Liver (tissue), 9 donors: ENCODE measurements around the gene PPP6C. TPM values are rescaled to one million over a fixed set of nuclear protein-coding genes. Genes with fewer than 3 reads are reported as not detected.

Experiments
- DNase-seq: peaks from one replicate; pipeline ENCODE4 v3.0.0-alpha.2; 2017; ENCODE audit warnings: low spot score
- H3K27ac ChIP-seq, 2 donors: one replicate each; pipeline ENCODE4 v1.7.0; 2013; ENCODE audit warnings: inconsistent platforms in 2 of 2, low read length in 2 of 2, control low read depth in 1 of 2, low read depth in 1 of 2, mild to moderate bottlenecking in 1 of 2
- H3K27me3 ChIP-seq, 4 donors: one replicate each; pipeline versions ENCODE4 v1.6.1 to v1.7.0; 2013; ENCODE audit warnings: low read length in 3 of 4, inconsistent platforms in 1 of 4, mild to moderate bottlenecking in 1 of 4, moderate library complexity in 1 of 4; ENCODE audit not compliant: control insufficient read depth in 4 of 4, insufficient read depth in 4 of 4
- H3K36me3 ChIP-seq, 4 donors: one replicate each; pipeline versions ENCODE4 v1.6.1 to v1.7.0; 2013; ENCODE audit warnings: low read length in 3 of 4, mild to moderate bottlenecking in 3 of 4, low read depth in 1 of 4, moderate library complexity in 1 of 4; ENCODE audit not compliant: control insufficient read depth in 4 of 4, insufficient read depth in 3 of 4
- H3K4me1 ChIP-seq, 4 donors: one replicate each; pipeline versions ENCODE4 v1.6.1 to v1.7.0; 2013; ENCODE audit warnings: low read length in 3 of 4, mild to moderate bottlenecking in 3 of 4, moderate library complexity in 1 of 4; ENCODE audit not compliant: control insufficient read depth in 4 of 4, insufficient read depth in 4 of 4
- H3K4me3 ChIP-seq, 3 donors: one replicate each; pipeline versions ENCODE4 v1.6.1 to v1.7.0; 2013; ENCODE audit warnings: low read length in 3 of 3, control low read depth in 1 of 3, low read depth in 1 of 3, mild to moderate bottlenecking in 1 of 3
- H3K9ac ChIP-seq, 2 donors: one replicate each; pipeline ENCODE4 v1.7.0; 2013; ENCODE audit warnings: low read length in 2 of 2, mild to moderate bottlenecking in 2 of 2, moderate library complexity in 2 of 2, control low read depth in 1 of 2, low read depth in 1 of 2
- H3K9me3 ChIP-seq, 4 donors: one replicate each; pipeline versions ENCODE4 v1.6.1 to v1.7.0; 2013; ENCODE audit warnings: low read length in 3 of 4; ENCODE audit not compliant: control insufficient read depth in 4 of 4
- EGR1 ChIP-seq, 2 donors: IDR thresholded peaks; 2 replicates each; pipeline ENCODE4 v1.6.1; 2016 to 2018; ENCODE audit warnings: antibody characterized with exemption in 2 of 2, low read depth in 2 of 2
- FOXA1 ChIP-seq: IDR thresholded peaks from 2 replicates; pipeline ENCODE4 v1.6.1; 2016; ENCODE audit warnings: antibody characterized with exemption
- FOXA2 ChIP-seq: IDR thresholded peaks from 2 replicates; pipeline ENCODE4 v1.6.1; 2016; ENCODE audit warnings: antibody characterized with exemption
- GABPA ChIP-seq, 2 donors: IDR thresholded peaks in 1 of 2; conservative IDR thresholded peaks in 1 of 2; 2 replicates each; pipeline ENCODE4 v1.6.1; 2016; ENCODE audit warnings: antibody characterized with exemption in 2 of 2, mild to moderate bottlenecking in 1 of 2, moderate library complexity in 1 of 2
- HNF4A ChIP-seq, 2 donors: conservative IDR thresholded peaks; 2 replicates each; pipeline ENCODE4 v1.6.1; 2016; ENCODE audit warnings: antibody characterized with exemption in 2 of 2, mild to moderate bottlenecking in 2 of 2
- HNF4G ChIP-seq: IDR thresholded peaks from 2 replicates; pipeline ENCODE4 v1.6.1; 2016; ENCODE audit warnings: antibody characterized with exemption
- JUND ChIP-seq, 2 donors: IDR thresholded peaks; 2 replicates each; pipeline ENCODE4 v1.6.1; 2016; ENCODE audit warnings: antibody characterized with exemption in 2 of 2
- NR2F2 ChIP-seq: IDR thresholded peaks from 2 replicates; pipeline ENCODE4 v1.6.1; 2016; ENCODE audit warnings: antibody characterized with exemption
- RAD21 ChIP-seq, 2 donors: IDR thresholded peaks; 2 replicates each; pipeline ENCODE4 v1.6.1; 2016; ENCODE audit warnings: antibody characterized with exemption in 2 of 2, mild to moderate bottlenecking in 2 of 2
- RXRA ChIP-seq, 2 donors: IDR thresholded peaks; 2 replicates each; pipeline ENCODE4 v1.6.1; 2017 to 2018; ENCODE audit warnings: antibody characterized with exemption in 2 of 2, mild to moderate bottlenecking in 1 of 2
- SP1 ChIP-seq: IDR thresholded peaks from 2 replicates; pipeline ENCODE4 v1.6.1; 2018; ENCODE audit warnings: antibody characterized with exemption, mild to moderate bottlenecking
- TAF1 ChIP-seq: conservative IDR thresholded peaks from 2 replicates; pipeline ENCODE4 v1.6.1; 2016; ENCODE audit warnings: antibody characterized with exemption, mild to moderate bottlenecking
- YY1 ChIP-seq: IDR thresholded peaks from 2 replicates; pipeline ENCODE4 v1.6.1; 2016; ENCODE audit warnings: antibody characterized with exemption, mild to moderate bottlenecking
- whole genome bisulfite sequencing: extraction: QIAGEN DNeasy Blood & Tissue Kit; methylation state at CpG from one replicate; pipeline ENCODE4 v1.1.7; 2013; 5-methylcytosine and 5-hydroxymethylcytosine counted together
- polyA plus RNA-seq, 2 donors: library from polyadenylated mRNA; stranded (reverse) in 1 of 2; unstranded in 1 of 2; fragments of 200-250 nt in 1 of 2; fragments of >200 nt in 1 of 2; fragmentation: Nextera tagmentation in 1 of 2; extraction: Ambion mirVana in 1 of 2; gene quantifications; one replicate each; pipeline versions ENCODE4 v1.2.1 to v1.2.3, GENCODE V29; 2013 to 2015
- total RNA-seq, 2 donors: library from RNA; depleted of rRNA; stranded (reverse); fragments of >200 nt; gene quantifications; one replicate each; pipeline ENCODE4 v1.2.3, GENCODE V29; 2014
- TF ChIP-seq, protein P1 (sequence below): IDR thresholded peaks from 2 replicates; pipeline ENCODE4 v1.6.1; 2016; ENCODE audit warnings: antibody characterized with exemption
- TF ChIP-seq, protein P2 (sequence below): IDR thresholded peaks from 2 replicates; pipeline ENCODE4 v1.6.1; 2016; ENCODE audit warnings: antibody characterized with exemption, mild to moderate bottlenecking
- TF ChIP-seq, protein P3 (sequence below): fragments of 150-350 bp; IDR thresholded peaks from 2 replicates; pipeline ENCODE4 v1.5.1; 2017; ENCODE audit warnings: improper control_type of control experiment, low read depth, low read length; ENCODE audit not compliant: missing input control
- TF ChIP-seq, protein P4 (sequence below): IDR thresholded peaks from 2 replicates; pipeline ENCODE4 v1.6.1; 2016; ENCODE audit warnings: antibody characterized with exemption
- TF ChIP-seq, protein P5 (sequence below): IDR thresholded peaks from 2 replicates; pipeline ENCODE4 v1.6.1; 2016; ENCODE audit warnings: antibody characterized with exemption
- donor health status: healthy.
- donor health status: healthy.
- donor health status: healthy.
- donor health status: healthy.
- donor health status: healthy.

The PPP6C gene
- total and polyA plus RNA-seq, 4 donors = 10.1 to 14.8 (median 12.2) TPM

DNA sequence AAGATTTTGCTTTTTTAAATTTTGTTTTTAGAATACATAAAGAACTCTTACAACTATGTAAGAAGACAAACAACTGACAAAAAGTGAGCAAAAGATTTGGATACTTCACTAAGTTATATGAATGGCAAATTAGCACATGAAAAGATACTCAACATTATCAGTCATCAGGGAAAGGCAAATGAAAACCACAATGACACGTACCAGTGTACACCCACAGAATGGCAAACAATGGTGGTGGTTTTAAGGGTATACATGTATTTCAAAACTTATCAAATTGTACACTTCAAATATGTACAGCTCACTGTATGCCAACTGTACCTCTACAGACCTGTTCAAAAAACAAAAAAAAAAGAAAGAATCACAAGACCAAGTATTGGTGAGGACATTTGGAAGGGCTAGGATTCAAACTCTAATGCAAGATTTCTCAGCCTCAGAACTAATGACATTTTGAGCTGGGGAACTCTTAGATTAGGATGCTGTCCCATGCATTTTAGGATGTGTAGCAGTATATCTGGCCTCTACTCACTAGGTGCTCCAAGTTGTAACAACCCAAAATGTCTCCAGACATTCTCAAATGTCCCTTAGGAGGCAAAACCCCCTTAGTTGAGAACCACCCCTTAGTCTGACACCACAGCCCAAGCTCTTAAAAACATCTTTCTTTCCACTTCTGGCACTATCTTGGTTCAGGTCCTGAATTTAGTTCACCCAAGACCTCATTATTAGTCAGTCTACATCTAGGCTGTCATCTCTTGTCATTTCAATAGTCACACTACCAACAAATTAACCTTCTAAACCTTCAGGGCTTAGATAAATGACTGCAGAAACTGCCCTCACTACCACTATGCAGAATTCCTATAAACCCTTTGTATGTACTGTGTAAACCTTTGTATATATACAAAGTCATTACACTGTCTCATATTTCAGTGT is 55.9 kb downstream of the PPP6C start:
- H3K36me3 ChIP-seq = no peaks in the 10 kb centered on the region
- no peak overlapping the region for H3K9ac ChIP-seq
- TF ChIP-seq JUND (IDR thresholded peaks at IDR 0.05) = no peak
- no peak for TF ChIP-seq SP1
- TF ChIP-seq RXRA (IDR thresholded peaks at IDR 0.05) = no peak
- TF ChIP-seq EGR1 (IDR thresholded peaks at IDR 0.05; ENCODE audit: low read depth in 2 of 2) = no peak
- no peak for TF ChIP-seq GABPA (IDR thresholded peaks at IDR 0.05 in 1 of 2, conservative IDR thresholded peaks at IDR 0.05 in 1 of 2)
- TF ChIP-seq TAF1 = no peak
- H3K4me1 ChIP-seq = no peaks in the 10 kb centered on the region
- no peaks in the 10 kb centered on the region for H3K27me3 ChIP-seq
- DNase-seq = no peak
- no peak overlapping the region for H3K27ac ChIP-seq
- no peak overlapping the region for H3K4me3 ChIP-seq
- 84% methylated on average over 1 of the region's 1 CpG for WGBS
- H3K9me3 ChIP-seq = no peaks in the 10 kb centered on the region

DNA sequence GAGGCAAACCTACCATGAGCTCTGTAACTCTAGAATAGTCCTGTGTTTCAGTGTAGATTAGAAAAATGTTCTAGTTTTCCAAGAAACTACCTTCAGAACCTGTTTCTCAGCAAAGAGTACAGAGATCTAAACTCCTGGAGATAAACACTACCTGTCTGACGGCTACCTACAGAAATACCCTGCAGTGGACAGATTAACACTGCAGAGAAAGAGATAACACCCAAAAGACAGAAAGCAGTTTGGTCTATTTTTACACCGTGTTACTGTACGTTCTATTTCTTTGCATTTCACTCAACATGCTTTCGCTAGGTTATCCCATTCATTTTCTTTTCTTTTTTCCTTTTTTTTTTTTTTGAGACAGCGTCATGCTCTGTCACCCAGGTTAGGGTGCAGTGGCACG is 57.8 kb downstream of the PPP6C start:
- Histone ChIP-seq H3K27ac (no peak overlapping the region), H3K4me1 (no peaks in the 10 kb centered on the region), H3K9ac (no peak overlapping the region), H3K27me3 (no peaks in the 10 kb centered on the region), H3K36me3 (no peaks in the 10 kb centered on the region), H3K9me3 (no peaks in the 10 kb centered on the region), H3K4me3 (no peak overlapping the region)
- 96% methylated on average over 6 of the region's 6 CpGs for WGBS
- DNase-seq = no peak
- TF ChIP-seq, protein P1, sequence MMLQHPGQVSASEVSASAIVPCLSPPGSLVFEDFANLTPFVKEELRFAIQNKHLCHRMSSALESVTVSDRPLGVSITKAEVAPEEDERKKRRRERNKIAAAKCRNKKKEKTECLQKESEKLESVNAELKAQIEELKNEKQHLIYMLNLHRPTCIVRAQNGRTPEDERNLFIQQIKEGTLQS = no peak
- TF ChIP-seq JUND (IDR thresholded peaks at IDR 0.05) (no peak), SP1 (no peak), YY1 (no peak), HNF4A (conservative IDR thresholded peaks at IDR 0.05) (no peak), RAD21 (IDR thresholded peaks at IDR 0.05) (no peak), NR2F2 (no peak), TAF1 (no peak), FOXA2 (no peak), GABPA (IDR thresholded peaks at IDR 0.05 in 1 of 2, conservative IDR thresholded peaks at IDR 0.05 in 1 of 2) (no peak), HNF4G (no peak), FOXA1 (no peak), EGR1 (IDR thresholded peaks at IDR 0.05; ENCODE audit: low read depth in 2 of 2) (no peak), RXRA (IDR thresholded peaks at IDR 0.05) (no peak)
- TF ChIP-seq, protein P2, sequence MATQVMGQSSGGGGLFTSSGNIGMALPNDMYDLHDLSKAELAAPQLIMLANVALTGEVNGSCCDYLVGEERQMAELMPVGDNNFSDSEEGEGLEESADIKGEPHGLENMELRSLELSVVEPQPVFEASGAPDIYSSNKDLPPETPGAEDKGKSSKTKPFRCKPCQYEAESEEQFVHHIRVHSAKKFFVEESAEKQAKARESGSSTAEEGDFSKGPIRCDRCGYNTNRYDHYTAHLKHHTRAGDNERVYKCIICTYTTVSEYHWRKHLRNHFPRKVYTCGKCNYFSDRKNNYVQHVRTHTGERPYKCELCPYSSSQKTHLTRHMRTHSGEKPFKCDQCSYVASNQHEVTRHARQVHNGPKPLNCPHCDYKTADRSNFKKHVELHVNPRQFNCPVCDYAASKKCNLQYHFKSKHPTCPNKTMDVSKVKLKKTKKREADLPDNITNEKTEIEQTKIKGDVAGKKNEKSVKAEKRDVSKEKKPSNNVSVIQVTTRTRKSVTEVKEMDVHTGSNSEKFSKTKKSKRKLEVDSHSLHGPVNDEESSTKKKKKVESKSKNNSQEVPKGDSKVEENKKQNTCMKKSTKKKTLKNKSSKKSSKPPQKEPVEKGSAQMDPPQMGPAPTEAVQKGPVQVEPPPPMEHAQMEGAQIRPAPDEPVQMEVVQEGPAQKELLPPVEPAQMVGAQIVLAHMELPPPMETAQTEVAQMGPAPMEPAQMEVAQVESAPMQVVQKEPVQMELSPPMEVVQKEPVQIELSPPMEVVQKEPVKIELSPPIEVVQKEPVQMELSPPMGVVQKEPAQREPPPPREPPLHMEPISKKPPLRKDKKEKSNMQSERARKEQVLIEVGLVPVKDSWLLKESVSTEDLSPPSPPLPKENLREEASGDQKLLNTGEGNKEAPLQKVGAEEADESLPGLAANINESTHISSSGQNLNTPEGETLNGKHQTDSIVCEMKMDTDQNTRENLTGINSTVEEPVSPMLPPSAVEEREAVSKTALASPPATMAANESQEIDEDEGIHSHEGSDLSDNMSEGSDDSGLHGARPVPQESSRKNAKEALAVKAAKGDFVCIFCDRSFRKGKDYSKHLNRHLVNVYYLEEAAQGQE = no peak
- TF ChIP-seq, protein P3, sequence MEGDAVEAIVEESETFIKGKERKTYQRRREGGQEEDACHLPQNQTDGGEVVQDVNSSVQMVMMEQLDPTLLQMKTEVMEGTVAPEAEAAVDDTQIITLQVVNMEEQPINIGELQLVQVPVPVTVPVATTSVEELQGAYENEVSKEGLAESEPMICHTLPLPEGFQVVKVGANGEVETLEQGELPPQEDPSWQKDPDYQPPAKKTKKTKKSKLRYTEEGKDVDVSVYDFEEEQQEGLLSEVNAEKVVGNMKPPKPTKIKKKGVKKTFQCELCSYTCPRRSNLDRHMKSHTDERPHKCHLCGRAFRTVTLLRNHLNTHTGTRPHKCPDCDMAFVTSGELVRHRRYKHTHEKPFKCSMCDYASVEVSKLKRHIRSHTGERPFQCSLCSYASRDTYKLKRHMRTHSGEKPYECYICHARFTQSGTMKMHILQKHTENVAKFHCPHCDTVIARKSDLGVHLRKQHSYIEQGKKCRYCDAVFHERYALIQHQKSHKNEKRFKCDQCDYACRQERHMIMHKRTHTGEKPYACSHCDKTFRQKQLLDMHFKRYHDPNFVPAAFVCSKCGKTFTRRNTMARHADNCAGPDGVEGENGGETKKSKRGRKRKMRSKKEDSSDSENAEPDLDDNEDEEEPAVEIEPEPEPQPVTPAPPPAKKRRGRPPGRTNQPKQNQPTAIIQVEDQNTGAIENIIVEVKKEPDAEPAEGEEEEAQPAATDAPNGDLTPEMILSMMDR = no peak
- TF ChIP-seq, protein P4, sequence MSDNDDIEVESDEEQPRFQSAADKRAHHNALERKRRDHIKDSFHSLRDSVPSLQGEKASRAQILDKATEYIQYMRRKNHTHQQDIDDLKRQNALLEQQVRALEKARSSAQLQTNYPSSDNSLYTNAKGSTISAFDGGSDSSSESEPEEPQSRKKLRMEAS = no peak
- TF ChIP-seq, protein P5, sequence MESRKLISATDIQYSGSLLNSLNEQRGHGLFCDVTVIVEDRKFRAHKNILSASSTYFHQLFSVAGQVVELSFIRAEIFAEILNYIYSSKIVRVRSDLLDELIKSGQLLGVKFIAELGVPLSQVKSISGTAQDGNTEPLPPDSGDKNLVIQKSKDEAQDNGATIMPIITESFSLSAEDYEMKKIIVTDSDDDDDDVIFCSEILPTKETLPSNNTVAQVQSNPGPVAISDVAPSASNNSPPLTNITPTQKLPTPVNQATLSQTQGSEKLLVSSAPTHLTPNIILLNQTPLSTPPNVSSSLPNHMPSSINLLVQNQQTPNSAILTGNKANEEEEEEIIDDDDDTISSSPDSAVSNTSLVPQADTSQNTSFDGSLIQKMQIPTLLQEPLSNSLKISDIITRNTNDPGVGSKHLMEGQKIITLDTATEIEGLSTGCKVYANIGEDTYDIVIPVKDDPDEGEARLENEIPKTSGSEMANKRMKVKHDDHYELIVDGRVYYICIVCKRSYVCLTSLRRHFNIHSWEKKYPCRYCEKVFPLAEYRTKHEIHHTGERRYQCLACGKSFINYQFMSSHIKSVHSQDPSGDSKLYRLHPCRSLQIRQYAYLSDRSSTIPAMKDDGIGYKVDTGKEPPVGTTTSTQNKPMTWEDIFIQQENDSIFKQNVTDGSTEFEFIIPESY = no peak
